Nephron progenitor cell (in vitro differentiated cells): ENCODE results near the gene CORO7.

Experiments used
- DNase-seq: peaks from one replicate; pipeline ENCODE4 v3.0.0; 2021
- H3K27ac Mint-ChIP-seq: 2 replicates; pipeline ENCODE4 v1.8.0; 2021; ENCODE audit warnings: mild to moderate bottlenecking, moderate library complexity, mixed read lengths
- H3K27me3 Mint-ChIP-seq: 2 replicates; pipeline ENCODE4 v1.8.0; 2021; ENCODE audit warnings: mild to moderate bottlenecking, low read depth, mixed read lengths; ENCODE audit not compliant: poor library complexity
- H3K36me3 Mint-ChIP-seq: 2 replicates; pipeline ENCODE4 v1.8.0; 2021; ENCODE audit warnings: low read depth, mixed read lengths
- H3K4me1 Mint-ChIP-seq: 2 replicates; pipeline ENCODE4 v1.8.0; 2021; ENCODE audit warnings: mixed read lengths
- H3K4me3 Mint-ChIP-seq: 2 replicates; pipeline ENCODE4 v1.8.0; 2021; ENCODE audit warnings: mild to moderate bottlenecking, moderate library complexity, mixed read lengths
- H3K9me3 Mint-ChIP-seq: 2 replicates; pipeline ENCODE4 v1.8.0; 2021; ENCODE audit warnings: mild to moderate bottlenecking, moderate library complexity, mixed read lengths
- TF ChIP-seq, protein P1 (sequence below): fragments of 200-600 bp; sonication (generic); IDR thresholded peaks from 2 replicates; pipeline ENCODE4 v1.5.0; 2021; ENCODE audit warnings: antibody characterized with exemption

CORO7 gene

DNA sequence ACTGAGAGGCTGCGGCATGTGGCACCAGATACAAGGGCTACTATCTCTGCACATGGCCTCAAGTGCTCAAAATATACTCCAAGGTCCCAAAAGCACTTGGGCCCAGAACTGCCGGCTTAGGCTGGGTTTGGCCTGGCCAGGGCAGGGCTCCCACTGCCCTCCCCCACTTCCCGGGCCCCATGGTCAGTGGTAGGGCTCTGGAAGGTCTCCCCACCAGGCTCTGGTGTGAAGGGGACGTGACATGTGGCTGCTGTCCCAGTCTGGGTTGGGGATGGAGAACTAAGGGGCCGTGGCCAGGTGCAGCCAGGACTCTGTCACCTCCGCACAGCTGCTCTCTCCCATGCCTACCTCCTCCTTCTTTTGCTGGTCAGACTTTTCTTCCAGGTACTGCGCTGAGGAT, 59.6 kb downstream of the CORO7 start:
- no peak overlapping the region for H3K4me3 Mint-ChIP-seq
- DNase-seq = no peak
- H3K4me1 Mint-ChIP-seq = peaks cover 31% of the 10 kb centered on the region
- H3K9me3 Mint-ChIP-seq = no peaks in the 10 kb centered on the region
- H3K36me3 Mint-ChIP-seq = no peaks in the 10 kb centered on the region
- peaks cover 11% of the 10 kb centered on the region for H3K27me3 Mint-ChIP-seq
- no peak overlapping the region for H3K27ac Mint-ChIP-seq
- TF ChIP-seq, protein P1, sequence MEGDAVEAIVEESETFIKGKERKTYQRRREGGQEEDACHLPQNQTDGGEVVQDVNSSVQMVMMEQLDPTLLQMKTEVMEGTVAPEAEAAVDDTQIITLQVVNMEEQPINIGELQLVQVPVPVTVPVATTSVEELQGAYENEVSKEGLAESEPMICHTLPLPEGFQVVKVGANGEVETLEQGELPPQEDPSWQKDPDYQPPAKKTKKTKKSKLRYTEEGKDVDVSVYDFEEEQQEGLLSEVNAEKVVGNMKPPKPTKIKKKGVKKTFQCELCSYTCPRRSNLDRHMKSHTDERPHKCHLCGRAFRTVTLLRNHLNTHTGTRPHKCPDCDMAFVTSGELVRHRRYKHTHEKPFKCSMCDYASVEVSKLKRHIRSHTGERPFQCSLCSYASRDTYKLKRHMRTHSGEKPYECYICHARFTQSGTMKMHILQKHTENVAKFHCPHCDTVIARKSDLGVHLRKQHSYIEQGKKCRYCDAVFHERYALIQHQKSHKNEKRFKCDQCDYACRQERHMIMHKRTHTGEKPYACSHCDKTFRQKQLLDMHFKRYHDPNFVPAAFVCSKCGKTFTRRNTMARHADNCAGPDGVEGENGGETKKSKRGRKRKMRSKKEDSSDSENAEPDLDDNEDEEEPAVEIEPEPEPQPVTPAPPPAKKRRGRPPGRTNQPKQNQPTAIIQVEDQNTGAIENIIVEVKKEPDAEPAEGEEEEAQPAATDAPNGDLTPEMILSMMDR = no peak

DNA sequence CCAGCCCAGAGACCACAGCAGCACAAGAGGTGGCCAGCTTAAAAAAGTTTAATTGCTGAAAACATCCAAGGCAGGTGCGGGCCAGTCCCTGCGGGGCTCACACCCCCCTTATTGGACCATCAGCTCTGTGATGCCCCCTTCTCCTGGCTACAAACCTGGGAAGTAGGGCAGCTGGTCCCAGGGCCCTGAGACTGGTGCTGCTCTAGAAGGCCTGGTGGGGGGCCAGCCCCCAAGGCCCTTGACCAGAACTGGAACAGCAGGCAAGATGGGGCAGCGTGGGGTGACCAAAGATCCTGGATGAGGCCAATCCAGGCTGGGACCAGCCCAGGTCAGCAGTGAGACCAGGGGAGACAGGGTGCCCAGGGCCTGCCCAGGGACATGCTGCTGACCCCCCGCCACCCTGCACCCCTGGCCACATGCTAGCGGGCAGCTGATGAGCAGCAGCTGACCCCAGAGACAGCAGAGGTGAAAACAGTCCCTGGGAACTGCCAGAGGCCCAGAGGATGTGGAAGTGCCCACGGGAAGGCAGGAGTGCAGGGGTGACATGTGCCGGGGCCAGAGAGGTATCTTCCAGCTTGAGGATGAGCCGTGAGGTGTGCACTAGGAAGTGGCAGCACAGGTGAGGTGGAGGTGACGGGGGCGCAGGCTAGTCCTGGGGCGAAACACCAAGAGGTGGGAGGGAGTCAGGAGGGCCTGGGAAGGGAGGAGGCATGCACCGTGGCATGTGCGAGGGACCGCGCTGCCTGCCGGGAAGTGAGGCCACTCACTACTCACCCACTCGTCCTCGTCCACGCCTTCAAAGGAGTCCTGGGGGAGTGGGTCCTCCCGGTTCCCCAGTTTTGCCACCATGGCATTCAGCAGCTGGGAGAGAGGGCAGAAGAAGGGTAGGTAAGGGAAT, 61.6 kb downstream of the CORO7 start:
- peaks cover 11% of the 10 kb centered on the region for H3K27me3 Mint-ChIP-seq
- peaks cover 37% of the 10 kb centered on the region for H3K4me1 Mint-ChIP-seq
- no peak for DNase-seq
- no peak overlapping the region for H3K27ac Mint-ChIP-seq
- H3K9me3 Mint-ChIP-seq = no peaks in the 10 kb centered on the region
- TF ChIP-seq, protein P1 = no peak
- H3K4me3 Mint-ChIP-seq = no peak overlapping the region
- no peaks in the 10 kb centered on the region for H3K36me3 Mint-ChIP-seq

DNA sequence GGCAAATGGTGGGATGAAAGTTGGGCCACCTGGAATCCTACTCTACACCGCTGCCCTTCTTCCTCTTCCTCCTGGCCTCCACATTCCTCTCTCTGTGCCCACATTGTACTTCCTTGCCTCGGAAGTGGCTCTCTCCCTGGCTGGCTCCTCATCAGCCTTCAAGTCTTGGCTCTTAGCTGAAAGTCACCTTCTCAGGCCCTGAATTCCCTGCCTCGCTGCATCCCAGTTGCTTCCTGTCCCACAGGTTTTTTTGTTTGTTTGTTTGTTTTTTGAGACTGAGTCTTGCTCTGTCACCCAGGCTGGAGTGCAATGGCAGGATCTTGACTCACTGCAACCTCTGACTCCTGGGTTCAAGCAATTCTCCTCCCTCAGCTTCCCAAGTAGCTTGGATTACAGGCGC, 62.7 kb downstream of the CORO7 start:
- no peaks in the 10 kb centered on the region for H3K36me3 Mint-ChIP-seq
- peak overlapping the region; percentile 27 for H3K27ac Mint-ChIP-seq
- H3K4me3 Mint-ChIP-seq = peak overlapping the region; percentile 12
- no peaks in the 10 kb centered on the region for H3K9me3 Mint-ChIP-seq
- peaks cover 31% of the 10 kb centered on the region for H3K4me1 Mint-ChIP-seq
- no peak for DNase-seq
- H3K27me3 Mint-ChIP-seq = peaks cover 11% of the 10 kb centered on the region
- TF ChIP-seq, protein P1 = no peak

DNA sequence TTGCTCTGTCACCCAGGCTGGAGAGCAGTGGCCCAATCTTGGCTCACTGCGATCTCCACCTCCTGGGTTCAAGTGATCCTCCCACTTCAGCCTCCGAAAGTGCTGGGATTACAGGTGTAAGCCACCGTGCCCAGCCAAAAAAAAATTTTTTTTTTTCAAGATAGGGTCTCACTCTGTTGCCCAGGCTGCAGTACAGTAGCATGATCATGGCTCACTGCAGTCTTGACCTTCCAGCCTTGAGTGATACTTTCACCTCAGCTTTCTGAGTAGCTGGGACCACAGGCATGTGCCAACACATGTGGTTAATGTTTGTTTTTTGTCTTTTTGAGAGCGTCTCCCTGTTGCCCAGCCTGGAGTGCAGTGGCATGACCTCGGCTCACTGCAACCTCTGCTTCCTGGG, 63.6 kb downstream of the CORO7 start:
- DNase-seq = no peak
- Mint-ChIP-seq H3K27me3 (peaks cover 7% of the 10 kb centered on the region), H3K36me3 (peaks cover 4% of the 10 kb centered on the region), H3K4me3 (no peak overlapping the region), H3K9me3 (no peaks in the 10 kb centered on the region), H3K27ac (no peak overlapping the region), H3K4me1 (peaks cover 37% of the 10 kb centered on the region)
- TF ChIP-seq, protein P1 = no peak

DNA sequence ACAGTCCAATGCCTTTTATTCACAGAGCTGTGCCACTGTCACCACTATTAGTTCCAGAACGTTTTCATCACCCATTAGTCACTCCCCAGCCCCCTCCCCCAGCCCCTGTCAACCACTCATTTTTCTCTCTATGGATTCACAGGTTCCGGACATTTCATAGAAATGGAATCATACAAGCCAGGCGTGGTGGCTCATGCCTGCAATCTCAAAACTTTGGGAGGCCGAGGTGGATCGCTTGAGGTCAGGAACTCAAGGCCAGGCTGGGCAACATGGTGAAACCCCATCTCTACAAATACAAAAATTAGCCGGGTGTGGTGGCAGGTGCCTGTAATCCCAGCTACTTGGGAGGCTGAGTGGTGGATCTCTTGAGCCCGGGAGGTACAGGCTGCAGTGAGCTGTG, 64.5 kb downstream of the CORO7 start:
- H3K4me1 Mint-ChIP-seq = peaks cover 37% of the 10 kb centered on the region
- no peaks in the 10 kb centered on the region for H3K9me3 Mint-ChIP-seq
- no peak overlapping the region for H3K27ac Mint-ChIP-seq
- peaks cover 7% of the 10 kb centered on the region for H3K27me3 Mint-ChIP-seq
- peaks cover 4% of the 10 kb centered on the region for H3K36me3 Mint-ChIP-seq
- H3K4me3 Mint-ChIP-seq = peak overlapping the region; percentile 90
- DNase-seq = no peak
- TF ChIP-seq, protein P1 = no peak
